GM19035 (cell line): ENCODE results near the gene CCDC3.
"Not testable (repeated sequence)": the region's sequence is repeated elsewhere in the genome, so short reads cannot be mapped to it uniquely, and the experiment has no call there.

Experiments
- ATAC-seq: cut with Tn5 transposase; IDR thresholded peaks from one replicate; pipeline ENCODE4 v1.9.1; 2021; ENCODE audit not compliant: unreplicated experiment

Gene CCDC3

DNA sequence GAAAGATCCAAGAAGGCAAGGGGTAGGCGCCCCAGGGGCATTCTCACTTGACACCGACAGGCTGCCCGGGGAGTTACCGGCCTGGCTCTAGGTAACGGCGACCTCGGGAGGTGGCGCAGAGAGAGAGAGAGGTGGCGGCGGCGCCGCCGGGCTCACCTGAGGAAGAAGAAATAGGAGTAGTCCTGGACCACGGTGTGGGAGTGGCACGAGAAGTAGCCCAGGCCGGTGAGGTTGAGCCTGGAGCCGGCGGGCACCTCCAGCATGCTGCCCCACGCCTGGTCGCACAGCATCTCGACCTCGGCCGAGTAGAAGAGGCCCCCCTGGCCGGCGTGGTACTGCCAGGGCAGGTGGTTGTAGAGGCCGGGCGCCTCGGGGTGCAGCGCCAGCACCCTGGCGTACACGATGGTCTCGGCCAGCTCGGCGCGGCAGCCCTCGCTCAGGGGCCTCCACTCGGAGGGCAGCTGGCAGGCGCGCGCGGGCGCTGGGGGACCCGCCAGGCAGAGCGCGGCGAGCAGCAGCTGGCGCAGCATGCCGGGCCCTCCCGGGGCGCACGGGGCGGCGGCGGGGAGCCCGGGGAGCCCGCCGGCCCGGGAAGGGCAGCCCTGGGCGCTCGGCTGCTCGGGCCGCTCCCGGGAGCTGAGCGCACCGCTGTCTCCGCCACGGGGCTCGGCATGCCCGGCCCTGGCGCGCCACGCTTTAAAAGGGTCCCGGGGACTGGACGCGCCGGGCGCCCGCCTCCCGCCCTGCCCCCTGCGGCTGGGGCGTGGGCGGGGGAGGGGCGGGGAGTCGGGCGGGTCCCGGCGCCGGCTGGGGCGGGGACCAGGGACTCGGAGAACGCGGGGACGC is at the start of gene CCDC3:
Gene CCDC3, minus strand, starts transcription at position 673 of the 846 bp plus-strand sequence. Its CDS starts 143 bp downstream, at position 530.
- no peak for ATAC-seq

DNA sequence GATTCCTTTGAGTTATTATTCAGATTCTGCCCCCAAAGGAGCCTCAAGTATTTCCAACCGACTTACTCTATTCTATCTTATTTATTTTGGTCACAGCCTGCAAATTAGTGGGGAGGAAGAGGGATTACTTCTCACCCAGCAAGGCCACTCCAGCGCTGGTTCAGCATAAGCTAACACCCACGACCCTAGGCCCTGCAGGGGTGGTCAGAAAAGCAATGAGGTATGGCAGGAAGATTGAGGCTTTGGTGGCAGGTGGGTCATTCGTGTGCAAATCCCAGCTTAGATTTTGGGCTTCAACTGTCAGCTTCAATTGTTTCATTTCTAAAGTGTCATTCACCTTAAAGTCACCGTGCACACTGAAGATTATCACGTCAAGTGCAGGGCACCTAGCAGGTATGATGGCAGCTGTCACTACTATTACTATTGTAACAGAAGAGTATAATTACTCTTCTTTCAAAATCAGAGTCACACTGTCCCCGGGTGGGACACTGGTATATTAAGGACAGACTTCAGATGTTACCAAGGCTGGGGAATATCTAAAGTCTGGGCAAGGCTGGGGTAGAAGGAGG is 49.7 kb upstream of the CCDC3 start:
- ATAC-seq = no peak

DNA sequence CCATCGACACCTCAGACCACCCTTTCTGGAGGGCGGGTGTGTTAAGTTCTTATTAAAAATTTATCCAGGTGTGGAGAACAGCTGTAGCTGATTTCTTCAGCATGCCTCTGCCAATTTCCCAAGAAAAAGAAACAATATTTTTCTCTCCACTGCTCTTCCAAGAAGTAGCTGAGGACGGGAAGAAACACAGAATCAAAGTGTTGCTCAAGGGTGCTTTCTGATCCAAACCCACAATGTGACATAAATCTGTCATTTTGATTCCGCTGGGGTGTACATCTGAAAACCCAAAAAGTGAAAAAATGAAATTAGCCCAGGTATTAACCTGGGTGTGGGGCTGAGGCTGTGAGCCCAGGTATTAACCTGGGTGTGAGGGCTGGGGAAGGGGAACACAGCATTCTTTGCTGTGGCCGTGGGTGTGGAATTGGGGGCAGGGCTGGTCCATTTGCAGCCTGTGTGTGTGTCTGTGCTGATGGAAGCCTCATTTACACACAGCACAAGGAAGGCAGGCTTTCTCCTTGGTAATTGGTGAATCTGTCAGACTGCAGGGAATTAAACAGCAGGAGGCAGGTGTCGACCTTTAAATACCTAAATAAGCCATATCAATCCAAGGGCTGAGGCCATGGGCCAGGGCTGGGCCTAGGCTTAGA is 48.4 kb upstream of the CCDC3 start:
- no peak for ATAC-seq

DNA sequence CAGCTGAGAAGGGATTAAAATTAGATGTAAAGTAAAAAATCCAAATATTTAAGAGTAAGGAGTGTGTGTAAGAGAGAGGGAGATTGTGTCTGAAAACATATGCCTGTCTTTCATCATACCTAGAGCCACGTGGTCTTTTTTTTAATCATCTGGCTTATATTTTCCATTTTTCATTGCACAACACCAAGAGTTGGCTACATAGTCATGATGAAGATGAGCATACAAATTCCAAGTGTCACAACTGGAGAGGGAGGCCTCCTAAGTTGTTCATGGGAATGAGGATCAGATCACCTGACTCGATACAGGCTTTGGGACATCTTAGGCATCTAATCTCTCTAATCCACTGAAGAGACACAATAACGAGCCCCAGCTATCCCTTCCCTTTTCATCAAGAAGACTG is 47.2 kb upstream of the CCDC3 start:
- no peak for ATAC-seq

DNA sequence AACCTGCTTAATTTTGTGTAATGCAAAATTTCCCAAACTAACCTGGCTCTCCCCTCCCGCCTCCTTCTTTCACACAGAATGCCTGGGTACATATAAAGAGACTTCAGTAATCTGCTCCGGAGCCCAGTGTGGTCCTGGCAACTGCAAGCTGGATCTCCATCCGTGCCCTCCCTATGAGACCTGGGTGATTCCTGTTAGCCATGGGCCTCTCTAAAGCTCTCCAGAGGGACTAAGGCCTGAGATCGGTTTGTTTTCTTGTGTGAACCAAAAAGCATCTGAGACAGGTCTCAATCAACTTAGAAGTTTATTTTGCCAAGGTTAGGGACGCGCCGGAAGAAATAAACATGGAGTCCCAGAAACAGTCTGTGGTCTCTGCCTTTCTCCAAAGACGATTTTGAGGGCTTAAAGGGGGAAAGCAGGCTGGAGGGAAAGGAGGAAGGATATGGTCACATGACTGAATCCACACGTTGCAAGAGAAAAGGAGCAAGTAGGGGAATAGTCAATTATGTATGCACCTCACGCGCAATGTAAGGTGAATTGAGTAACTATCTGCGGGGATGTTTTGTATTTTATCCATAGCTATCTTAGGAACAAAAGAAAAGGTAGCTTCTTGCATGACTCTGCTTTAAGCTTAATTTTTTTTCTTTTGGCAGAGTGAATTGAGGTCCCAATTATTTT is 46.2 kb upstream of the CCDC3 start:
- ATAC-seq = no peak

DNA sequence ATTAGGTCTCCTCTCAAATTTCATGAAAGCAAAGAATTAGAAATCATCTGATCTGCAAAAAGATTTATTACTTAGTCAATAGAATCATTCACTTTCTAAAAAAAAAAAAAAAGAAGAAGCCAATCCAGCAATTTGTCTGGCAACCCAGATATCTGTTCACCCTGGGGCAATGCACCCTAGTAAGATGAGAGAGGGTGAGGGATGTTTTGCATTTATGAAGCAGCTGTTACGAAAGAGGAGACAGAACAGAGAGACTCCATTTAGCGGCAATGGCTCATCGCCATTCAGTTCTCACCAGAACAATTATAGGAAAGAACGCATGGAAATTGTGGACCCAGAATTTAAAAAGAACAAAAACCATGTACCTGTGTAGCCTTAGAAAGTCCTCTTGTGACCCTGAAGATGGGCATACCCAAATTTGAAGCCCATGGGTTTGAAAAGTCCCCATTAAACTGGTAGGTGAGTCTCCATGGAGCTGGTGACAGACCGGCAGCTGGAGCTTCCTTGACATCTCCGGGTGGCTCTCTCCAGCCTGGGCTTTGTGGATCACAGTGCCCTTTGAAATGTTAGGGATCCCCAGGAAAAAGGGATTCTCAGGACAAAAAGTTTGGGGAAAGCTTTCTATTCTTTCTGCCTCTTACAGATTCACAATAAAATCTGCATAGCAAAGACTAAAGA is 45.5 kb upstream of the CCDC3 start:
- no peak for ATAC-seq

DNA sequence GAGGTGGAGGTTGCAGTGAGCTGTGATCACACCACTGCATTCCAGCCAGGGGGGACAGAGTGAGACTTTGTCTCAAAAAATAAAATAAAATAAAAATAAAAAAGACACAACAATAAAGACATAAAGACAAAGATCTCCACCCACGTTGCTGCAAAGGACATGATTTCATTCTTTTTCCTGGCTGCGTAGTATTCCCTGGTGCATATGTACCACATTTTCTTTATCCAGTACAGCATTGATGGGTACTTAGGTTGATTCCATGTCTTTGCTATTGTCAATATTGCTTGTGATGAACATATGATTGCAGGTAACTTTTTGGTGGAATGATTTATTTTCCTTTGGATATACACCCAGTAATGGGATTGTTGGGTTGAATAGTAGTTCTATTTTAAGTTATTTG is 42.0 kb upstream of the CCDC3 start:
- ATAC-seq = no peak

DNA sequence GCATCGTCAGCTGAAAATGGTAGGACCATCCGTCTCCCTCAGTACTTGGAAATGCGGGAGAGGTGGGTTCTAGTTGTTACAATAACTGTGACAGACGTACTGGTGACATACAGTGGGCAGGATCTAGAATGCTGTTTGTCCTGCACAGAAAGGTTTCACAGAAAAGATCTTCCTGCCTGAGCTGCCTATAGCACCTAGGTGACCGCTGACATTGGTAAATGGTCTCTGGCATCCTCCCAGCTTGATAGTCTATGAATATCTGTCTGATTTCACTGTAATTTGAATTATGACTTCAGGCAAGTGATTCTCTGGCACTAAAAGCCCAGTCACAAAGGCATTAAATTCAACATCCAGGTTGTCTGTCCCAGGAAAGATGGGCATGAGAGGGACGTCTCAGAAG is 38.2 kb upstream of the CCDC3 start:
- ATAC-seq = no peak

DNA sequence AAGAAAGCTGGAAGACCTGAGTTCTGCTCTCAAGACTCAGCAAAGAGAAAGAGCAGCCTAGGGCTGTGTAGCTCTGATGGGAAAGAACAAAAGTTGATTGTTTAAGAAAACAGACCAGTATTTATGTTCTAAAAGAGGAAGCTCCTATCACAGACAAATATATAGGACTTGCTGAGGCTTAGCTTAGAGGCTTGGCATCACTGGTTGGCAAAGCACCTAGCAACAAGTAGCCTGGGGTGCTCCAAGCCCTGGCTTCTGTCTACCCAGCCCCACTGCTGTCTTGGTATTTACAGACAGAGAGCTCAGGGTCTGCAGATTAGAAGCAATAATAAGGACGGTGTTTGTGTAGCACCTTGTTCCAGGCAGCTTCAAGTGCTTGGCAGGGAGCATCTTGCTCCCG is 36.9 kb upstream of the CCDC3 start:
- ATAC-seq = no peak

DNA sequence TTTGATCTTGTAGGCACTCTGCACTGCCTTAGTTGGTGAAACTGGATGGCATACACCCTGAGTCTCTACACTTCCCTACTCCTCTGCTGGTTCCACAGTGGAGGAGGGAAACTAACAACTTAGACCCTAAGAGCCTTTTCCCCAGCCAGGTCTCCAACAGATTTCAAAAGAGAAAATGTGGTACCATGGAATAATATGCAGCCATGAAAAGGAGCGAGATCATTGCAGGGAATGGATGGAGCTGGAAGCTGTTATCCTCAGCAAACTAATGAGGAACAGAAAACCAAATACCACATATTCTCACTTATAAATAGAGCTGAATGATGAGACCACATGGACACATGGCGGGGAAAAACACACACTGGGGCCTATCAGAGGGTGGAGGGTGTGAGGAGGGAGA is 36.3 kb upstream of the CCDC3 start:
- no peak for ATAC-seq

DNA sequence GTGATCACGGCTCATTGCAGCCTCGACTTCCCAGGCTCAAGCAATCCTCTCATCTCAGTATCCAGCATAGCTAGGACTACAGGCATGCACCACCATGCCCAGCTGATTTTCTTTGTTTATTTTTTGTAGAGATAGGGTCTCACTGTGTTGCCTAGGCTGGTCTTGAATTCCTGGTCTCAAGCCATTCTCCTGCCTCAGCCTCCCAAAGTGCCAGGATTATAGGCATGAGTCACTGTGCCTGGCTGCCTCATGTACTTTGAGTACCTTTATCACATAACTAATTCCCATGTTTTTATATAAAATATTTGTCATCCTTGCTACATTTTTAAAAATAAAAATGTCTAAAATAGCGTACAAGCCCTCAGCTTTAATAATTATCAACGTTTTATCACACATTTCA is 35.3 kb upstream of the CCDC3 start:
- no peak for ATAC-seq

DNA sequence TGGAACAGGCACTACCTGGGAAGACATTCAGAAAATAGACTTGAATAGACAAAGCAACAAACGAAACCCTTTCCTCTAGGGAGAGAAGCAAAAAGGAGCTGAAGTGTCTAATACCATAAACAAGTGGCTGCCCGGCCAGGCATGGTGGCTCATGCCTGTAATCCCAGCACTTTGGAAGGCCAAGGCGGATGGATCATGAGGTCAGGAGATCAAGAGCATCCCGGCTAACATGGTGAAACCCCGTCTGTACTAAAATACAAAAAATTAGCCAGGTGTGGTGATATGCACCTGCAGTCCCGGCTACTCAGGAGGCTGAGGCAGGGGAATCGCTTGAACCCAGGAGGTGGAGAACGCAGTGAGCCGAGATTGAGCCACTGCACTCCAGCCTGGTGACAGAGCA is 34.2 kb upstream of the CCDC3 start:
- not testable (repeated sequence) for ATAC-seq

DNA sequence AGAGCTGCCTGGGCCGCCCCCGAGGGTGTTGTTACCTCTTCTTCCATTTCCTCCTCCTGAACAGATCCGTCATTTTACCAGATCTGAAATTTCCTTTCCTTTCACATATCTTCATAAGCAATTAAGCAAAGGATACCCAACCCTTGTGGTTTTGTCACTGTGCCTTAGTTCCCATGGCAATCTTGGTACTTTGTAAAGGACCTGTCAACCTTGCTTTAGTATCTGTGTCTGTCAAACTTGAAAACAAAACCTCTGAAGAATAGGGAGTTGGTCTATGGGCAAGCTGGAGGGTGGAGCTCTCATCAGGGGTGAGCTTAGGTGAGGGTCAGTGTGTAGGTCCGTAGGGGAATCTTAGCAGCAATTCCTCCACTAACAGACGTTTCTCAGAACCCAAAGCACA is 25.4 kb upstream of the CCDC3 start:
- no peak for ATAC-seq

DNA sequence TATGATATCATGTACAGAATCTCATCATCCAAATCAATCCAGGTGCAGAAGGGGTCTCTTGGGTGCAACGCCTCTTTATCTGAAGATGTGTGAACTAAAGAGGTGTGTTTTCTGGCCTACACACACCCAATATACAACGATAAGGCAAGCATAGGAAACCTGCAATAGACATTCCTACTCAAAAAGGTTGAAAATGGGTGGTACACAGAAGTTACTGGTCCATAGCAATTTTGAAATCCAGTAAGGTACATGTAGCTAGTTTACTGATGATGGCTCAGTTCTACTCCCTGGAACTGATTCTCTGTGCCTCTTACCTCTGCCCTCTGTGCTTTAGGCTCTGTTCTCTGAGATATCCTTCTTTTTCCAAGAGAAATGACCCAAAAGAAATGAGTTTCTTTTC is 22.2 kb upstream of the CCDC3 start:
- ATAC-seq = no peak

DNA sequence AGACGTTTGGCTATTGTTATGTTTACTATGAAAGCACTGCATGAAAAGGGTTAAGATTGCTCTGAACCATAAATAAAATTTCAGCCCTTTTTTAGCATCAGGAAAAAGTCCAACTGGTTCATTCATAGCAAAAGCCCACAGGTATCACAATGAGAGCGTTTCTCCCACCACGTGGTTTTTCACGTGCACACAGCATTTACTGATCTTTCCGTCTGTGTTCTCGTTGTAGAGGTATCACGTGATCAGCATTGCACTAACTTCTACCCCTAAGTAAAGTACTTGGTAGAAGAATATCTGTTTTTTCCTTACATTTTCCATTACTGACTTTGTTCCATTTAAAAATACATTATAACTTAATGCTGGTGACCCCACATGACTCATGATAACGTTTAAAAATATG is 17.8 kb upstream of the CCDC3 start:
- no peak for ATAC-seq

DNA sequence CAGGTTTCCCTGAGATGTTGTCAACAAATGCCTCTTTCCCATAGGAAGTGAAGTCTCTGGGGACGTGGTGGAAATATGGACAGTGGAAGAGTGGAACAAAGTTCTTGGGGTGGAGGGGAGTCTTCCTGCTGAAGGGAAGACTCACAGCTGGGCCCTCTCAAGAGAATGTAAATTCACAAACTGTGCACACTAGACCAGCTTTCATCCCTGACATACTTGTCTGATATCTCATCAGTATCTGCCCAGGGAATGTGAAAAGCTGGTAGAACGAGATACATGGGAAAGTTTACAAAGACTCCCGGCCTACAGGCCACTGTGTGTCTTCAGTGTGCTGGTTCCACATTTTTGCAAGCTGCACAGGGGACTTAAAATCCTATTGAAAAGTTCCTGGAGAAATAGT is 16.7 kb upstream of the CCDC3 start:
- no peak for ATAC-seq

DNA sequence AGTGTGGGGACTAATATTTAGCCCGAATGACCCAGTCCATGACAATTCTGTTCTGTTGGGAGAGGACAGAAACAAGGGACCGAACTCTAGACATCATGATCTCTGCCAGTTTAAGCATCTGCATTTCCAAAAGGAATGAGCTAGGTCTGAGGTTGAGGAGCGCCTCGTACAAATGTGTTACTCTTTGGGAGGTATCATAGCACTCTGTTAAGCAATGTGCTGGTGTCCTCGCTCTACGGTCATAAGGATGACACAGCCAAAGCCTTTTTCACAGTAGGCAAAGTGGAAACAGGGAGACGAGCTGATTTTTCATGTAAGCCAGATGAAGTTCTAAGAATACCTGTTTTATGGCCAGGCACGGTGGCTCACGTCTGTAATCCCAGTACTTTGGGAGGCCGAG is 15.4 kb upstream of the CCDC3 start:
- ATAC-seq = no peak

DNA sequence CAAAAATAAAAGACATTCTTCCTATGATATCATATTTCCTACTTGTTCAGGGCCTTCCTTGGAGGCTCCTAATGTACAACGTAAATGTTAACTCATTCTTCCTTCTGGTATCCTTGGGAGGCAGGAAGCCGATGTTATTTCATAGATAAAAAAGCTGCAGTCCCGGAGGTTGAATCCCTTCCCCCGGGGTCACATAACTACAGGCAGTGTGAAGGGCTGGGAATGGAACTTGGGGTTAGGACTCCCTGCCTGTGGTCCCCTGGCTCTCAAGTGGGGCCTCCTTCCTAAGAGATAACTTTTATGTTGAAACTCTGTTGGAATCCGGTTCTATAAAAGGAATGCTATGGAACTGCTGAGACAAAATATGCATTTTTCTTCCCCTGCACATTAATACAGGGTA is 14.9 kb upstream of the CCDC3 start:
- no peak for ATAC-seq

DNA sequence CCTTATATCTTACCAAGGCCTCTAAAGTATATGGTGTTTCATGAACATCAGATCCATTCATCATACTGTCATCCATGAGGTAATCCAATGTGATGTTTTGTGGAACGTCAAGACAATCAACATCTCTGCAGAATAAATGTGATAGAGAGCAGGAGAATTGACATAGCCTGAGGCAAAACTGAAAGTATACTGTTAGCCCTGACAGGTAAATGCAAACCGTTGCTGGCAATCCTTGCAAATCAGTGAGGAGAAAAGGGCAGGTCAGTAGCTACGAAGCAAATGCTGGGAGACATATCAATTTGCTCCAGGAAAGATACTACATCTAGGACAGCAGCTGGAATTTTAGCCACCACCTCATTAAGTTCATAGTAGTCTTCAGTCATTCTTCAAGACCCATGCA is 4.5 kb upstream of the CCDC3 start:
- no peak for ATAC-seq

DNA sequence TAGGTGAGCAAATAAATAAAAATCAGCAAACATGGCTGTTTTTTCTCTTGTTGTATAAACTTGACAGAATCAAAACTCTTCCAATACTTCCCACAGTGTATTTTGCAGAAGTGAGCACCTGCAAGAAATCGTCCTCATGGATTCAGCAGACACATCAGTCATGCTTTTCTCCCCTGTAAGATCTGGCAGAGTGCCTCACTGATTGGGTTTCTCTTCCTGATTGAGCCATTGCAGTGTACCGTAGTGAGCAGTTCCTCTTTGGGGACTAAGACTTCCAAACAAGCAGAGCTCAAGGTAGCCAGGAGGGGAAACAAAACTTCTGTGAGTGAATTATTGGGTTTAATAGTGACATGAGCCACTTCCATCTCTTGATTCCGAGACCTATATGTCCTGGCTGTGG is 2.2 kb upstream of the CCDC3 start:
- ATAC-seq = no peak

DNA sequence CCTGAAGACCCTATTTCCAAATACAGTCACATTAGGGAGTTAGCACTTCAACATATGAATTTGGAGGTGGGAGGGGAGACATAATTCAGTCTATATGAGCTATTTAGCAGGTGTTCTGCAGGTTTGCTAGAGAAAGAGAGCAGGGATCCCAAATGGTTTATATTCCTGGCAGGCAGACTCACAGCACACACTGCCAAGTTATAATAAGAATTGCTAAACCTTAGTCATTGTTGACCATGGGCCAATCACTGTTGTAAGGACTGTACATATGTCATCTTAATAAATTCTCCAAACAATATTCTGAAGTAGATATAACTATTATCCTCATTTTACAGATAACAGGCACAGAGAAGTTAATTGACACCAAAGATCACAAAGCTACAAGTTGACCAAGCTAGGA is 1.5 kb upstream of the CCDC3 start:
- ATAC-seq = no peak
